Measurements from ENCODE around the gene PTRH1.

PTRH1 gene

GRCh38 chr9:127698985-127699670 is 16.3 kb downstream of the PTRH1 start:
- no peak overlapping the region for H3K27ac ChIP-seq
- TF ChIP-seq, protein P1, sequence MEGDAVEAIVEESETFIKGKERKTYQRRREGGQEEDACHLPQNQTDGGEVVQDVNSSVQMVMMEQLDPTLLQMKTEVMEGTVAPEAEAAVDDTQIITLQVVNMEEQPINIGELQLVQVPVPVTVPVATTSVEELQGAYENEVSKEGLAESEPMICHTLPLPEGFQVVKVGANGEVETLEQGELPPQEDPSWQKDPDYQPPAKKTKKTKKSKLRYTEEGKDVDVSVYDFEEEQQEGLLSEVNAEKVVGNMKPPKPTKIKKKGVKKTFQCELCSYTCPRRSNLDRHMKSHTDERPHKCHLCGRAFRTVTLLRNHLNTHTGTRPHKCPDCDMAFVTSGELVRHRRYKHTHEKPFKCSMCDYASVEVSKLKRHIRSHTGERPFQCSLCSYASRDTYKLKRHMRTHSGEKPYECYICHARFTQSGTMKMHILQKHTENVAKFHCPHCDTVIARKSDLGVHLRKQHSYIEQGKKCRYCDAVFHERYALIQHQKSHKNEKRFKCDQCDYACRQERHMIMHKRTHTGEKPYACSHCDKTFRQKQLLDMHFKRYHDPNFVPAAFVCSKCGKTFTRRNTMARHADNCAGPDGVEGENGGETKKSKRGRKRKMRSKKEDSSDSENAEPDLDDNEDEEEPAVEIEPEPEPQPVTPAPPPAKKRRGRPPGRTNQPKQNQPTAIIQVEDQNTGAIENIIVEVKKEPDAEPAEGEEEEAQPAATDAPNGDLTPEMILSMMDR (conservative IDR thresholded peaks at IDR 0.05; ENCODE audit: low read depth, low read length) = no peak
- H3K79me2 ChIP-seq (ENCODE audit: insufficient read depth, low read depth) = no peaks in the 10 kb centered on the region
- no peak overlapping the region for H3K4me3 ChIP-seq (IDR thresholded peaks at IDR 0.05; ENCODE audit: insufficient read depth, low read depth, low read length)
- H2AFZ ChIP-seq (ENCODE audit: low read depth) = no peak overlapping the region
- H3K36me3 ChIP-seq (ENCODE audit: insufficient read depth) = no peaks in the 10 kb centered on the region
- no peak overlapping the region for H3K9ac ChIP-seq
- peaks cover 13% of the 10 kb centered on the region for H3K4me1 ChIP-seq (ENCODE audit: low read depth, poor library complexity, severe bottlenecking)
- H4K20me1 ChIP-seq (ENCODE audit: insufficient read depth) = no peaks in the 10 kb centered on the region
- H3K4me2 ChIP-seq = no peak overlapping the region
- no peaks in the 10 kb centered on the region for H3K27me3 ChIP-seq (ENCODE audit: insufficient read depth, low read depth)

GRCh38 chr9:127698386-127698785 is 17.1 kb downstream of the PTRH1 start:
- Histone ChIP-seq H3K36me3 (ENCODE audit: insufficient read depth) (no peaks in the 10 kb centered on the region), H3K4me2 (no peak overlapping the region), H3K27me3 (ENCODE audit: insufficient read depth, low read depth) (no peaks in the 10 kb centered on the region), H3K4me3 (IDR thresholded peaks at IDR 0.05; ENCODE audit: insufficient read depth, low read depth, low read length) (no peak overlapping the region), H3K9ac (no peak overlapping the region), H4K20me1 (ENCODE audit: insufficient read depth) (no peaks in the 10 kb centered on the region), H3K79me2 (ENCODE audit: insufficient read depth, low read depth) (no peaks in the 10 kb centered on the region), H3K4me1 (ENCODE audit: low read depth, poor library complexity, severe bottlenecking) (peaks cover 13% of the 10 kb centered on the region), H3K27ac (no peak overlapping the region), H2AFZ (ENCODE audit: low read depth) (no peak overlapping the region)
- TF ChIP-seq, protein P1 (conservative IDR thresholded peaks at IDR 0.05; ENCODE audit: low read depth, low read length) = no peak

DNA sequence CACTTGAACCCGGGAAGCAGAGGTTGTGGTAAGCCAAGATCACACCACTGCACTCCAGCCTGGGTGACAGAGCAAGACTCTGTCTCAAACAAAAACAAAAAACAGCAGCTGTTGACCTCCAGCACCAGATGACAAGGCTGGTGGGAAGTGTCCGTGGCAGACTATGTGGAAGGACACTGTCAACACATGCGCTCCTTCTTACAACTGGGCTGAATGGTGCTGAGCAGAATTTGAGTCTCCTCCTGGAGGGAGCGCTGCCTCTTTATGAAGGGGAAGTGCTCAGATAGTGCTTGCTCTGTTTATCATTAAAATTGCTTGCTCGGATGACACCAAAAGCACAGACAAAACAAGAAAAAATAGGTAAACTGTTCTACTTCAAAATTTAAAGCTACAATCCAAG is 17.9 kb downstream of the PTRH1 start:
- TF ChIP-seq, protein P1 (conservative IDR thresholded peaks at IDR 0.05; ENCODE audit: low read depth, low read length) = no peak
- Histone ChIP-seq H3K79me2 (ENCODE audit: insufficient read depth, low read depth) (no peaks in the 10 kb centered on the region), H4K20me1 (ENCODE audit: insufficient read depth) (no peaks in the 10 kb centered on the region), H3K27me3 (ENCODE audit: insufficient read depth, low read depth) (no peaks in the 10 kb centered on the region), H3K9ac (no peak overlapping the region), H2AFZ (ENCODE audit: low read depth) (no peak overlapping the region), H3K4me1 (ENCODE audit: low read depth, poor library complexity, severe bottlenecking) (peaks cover 13% of the 10 kb centered on the region), H3K4me2 (no peak overlapping the region), H3K27ac (no peak overlapping the region), H3K4me3 (IDR thresholded peaks at IDR 0.05; ENCODE audit: insufficient read depth, low read depth, low read length) (no peak overlapping the region), H3K36me3 (ENCODE audit: insufficient read depth) (no peaks in the 10 kb centered on the region)

DNA sequence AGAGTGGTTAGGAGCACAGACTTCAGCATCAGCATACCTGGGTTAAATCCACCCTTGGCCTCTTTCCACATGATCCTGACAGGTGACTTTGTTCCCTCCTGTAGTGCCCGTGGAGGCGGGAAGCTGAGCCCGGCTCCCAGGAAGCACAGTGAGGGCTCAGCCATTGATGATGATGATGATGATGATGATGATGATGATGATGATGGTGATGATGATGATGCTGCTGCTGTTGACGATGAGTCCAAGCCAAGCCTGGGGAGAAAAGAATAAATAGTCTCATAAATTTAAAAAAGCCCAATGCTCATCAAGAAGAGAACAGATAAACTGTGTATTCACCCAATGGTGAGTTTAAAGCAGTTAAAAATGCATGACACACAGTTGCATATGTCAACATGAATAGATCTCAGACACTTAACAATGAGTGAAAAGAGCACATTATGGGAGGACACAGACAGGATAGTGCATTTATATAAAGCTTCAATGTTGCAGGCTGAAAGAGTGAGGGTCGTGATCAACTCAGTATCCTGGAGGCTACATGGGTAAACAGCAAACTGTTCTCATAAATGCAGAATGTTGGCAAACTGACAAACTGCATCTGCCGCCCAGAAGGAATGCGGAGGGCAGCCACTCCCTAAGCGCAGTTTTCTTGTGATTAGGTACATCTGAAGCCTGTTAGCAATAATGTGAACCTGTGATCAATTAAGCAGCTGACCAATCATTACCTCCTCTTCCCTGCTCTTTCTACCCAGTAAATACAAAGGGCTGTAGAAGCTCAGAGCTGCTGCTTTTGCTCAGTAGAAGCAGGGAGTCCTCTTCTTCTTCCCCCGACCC is 20.4 kb downstream of the PTRH1 start:
- H3K79me2 ChIP-seq (ENCODE audit: insufficient read depth, low read depth) = no peaks in the 10 kb centered on the region
- H3K4me3 ChIP-seq (IDR thresholded peaks at IDR 0.05; ENCODE audit: insufficient read depth, low read depth, low read length) = no peak overlapping the region
- no peak overlapping the region for H3K9ac ChIP-seq
- H3K4me2 ChIP-seq = no peak overlapping the region
- no peaks in the 10 kb centered on the region for H3K4me1 ChIP-seq (ENCODE audit: low read depth, poor library complexity, severe bottlenecking)
- H3K36me3 ChIP-seq (ENCODE audit: insufficient read depth) = no peaks in the 10 kb centered on the region
- H3K27ac ChIP-seq = no peak overlapping the region
- no peak overlapping the region for H2AFZ ChIP-seq (ENCODE audit: low read depth)
- TF ChIP-seq, protein P1 (conservative IDR thresholded peaks at IDR 0.05; ENCODE audit: low read depth, low read length) = no peak
- no peaks in the 10 kb centered on the region for H4K20me1 ChIP-seq (ENCODE audit: insufficient read depth)
- H3K27me3 ChIP-seq (ENCODE audit: insufficient read depth, low read depth) = no peaks in the 10 kb centered on the region

All from KMS-11 (cell line).